GM21528 (cell line): ENCODE results near the gene TAF1C.
"Not testable (repeated sequence)": the region's sequence is repeated elsewhere in the genome, so short reads cannot be mapped to it uniquely, and the experiment has no call there.

Source experiments
- ATAC-seq: cut with Tn5 transposase; IDR thresholded peaks from one replicate; pipeline ENCODE4 v1.9.1; 2021; ENCODE audit warnings: mild to moderate bottlenecking, moderate library complexity; ENCODE audit not compliant: unreplicated experiment, low FRiP score

TAF1C gene

GRCh38 chr16:84186685-84187437 is at the start of gene TAF1C:
TSS of gene TAF1C (minus strand) at chr16:84187057. CDS start at chr16:84184988, 2,069 bp downstream.
- peak; percentile 84 for ATAC-seq

GRCh38 chr16:84234321-84235241 is 47.7 kb upstream of the TAF1C start:
- ATAC-seq: no peak

GRCh38 chr16:84233748-84234147 is 46.9 kb upstream of the TAF1C start:
- ATAC-seq: no peak

- no peak for ATAC-seq
Observed at GRCh38 chr16:84232969-84233368, 46.1 kb upstream of the TAF1C start.

- no peak for ATAC-seq
Observed at GRCh38 chr16:84232060-84232459, 45.2 kb upstream of the TAF1C start.

- no peak for ATAC-seq
Observed at GRCh38 chr16:84229471-84229870, 42.6 kb upstream of the TAF1C start.

GRCh38 chr16:84228256-84228838 is 41.5 kb upstream of the TAF1C start:
- no peak for ATAC-seq

GRCh38 chr16:84227548-84227947 is 40.7 kb upstream of the TAF1C start:
- ATAC-seq: no peak

GRCh38 chr16:84226026-84226425 is 39.2 kb upstream of the TAF1C start:
- ATAC-seq: no peak

GRCh38 chr16:84225571-84225970 is 38.7 kb upstream of the TAF1C start:
- ATAC-seq: no peak

GRCh38 chr16:84225126-84225525 is 38.3 kb upstream of the TAF1C start:
- ATAC-seq: no peak

GRCh38 chr16:84224554-84224953 is 37.7 kb upstream of the TAF1C start:
- no peak for ATAC-seq

- ATAC-seq: no peak
Observed at GRCh38 chr16:84223456-84223855, 36.6 kb upstream of the TAF1C start.

GRCh38 chr16:84220851-84221250 is 34.0 kb upstream of the TAF1C start:
- no peak for ATAC-seq

GRCh38 chr16:84218956-84219355 is 32.1 kb upstream of the TAF1C start:
- ATAC-seq: no peak

- ATAC-seq: no peak
Observed at GRCh38 chr16:84218176-84218823, 31.4 kb upstream of the TAF1C start.

- ATAC-seq: not testable (repeated sequence)
Observed at GRCh38 chr16:84216144-84216543, 29.3 kb upstream of the TAF1C start.

- no peak for ATAC-seq
Observed at GRCh38 chr16:84215531-84215930, 28.7 kb upstream of the TAF1C start.

- no peak for ATAC-seq
Observed at GRCh38 chr16:84214451-84215066, 27.7 kb upstream of the TAF1C start.

GRCh38 chr16:84212631-84213030 is 25.8 kb upstream of the TAF1C start:
- no peak for ATAC-seq
